Stimulated activated CD4-positive, alpha-beta T cell treated with anti-CD3 and anti-CD28 coated beads, Interleukin-2, amount 100 ng/mL, for 4 hours (primary cell): ENCODE results near the gene HIBCH.
A peak's percentile ranks its signal among the peaks of the same experiment; 100 is the strongest.
"Not testable (repeated sequence)": the region's sequence is repeated elsewhere in the genome, so short reads cannot be mapped to it uniquely, and the experiment has no call there.

Experiments
- DNase-seq: peaks from one replicate; pipeline ENCODE4 v3.0.0-alpha.2; 2020; ENCODE audit warnings: low read depth

Gene HIBCH

DNA sequence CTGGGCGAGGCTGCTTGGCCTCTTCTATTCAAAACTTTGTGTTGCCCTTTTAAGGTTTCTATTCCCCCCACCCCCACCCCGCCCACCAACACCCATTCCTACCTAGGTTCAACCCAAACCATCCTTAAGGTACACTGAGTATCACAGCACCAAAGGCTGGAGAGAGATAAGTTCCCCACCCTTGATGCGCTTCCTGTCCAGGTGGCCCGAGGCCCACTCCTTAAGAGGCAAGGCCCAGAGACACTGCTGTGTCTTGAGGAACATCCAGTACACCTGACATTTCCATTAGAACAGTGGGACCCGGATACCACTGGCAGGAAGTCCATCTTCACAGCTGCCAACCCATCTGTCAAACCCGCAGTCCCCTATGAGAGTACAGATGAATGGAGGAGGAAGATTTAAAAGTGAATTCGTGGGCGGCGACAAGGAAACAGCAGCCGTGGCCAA, 23.5 kb upstream of the HIBCH start:
- no peak for DNase-seq

DNA sequence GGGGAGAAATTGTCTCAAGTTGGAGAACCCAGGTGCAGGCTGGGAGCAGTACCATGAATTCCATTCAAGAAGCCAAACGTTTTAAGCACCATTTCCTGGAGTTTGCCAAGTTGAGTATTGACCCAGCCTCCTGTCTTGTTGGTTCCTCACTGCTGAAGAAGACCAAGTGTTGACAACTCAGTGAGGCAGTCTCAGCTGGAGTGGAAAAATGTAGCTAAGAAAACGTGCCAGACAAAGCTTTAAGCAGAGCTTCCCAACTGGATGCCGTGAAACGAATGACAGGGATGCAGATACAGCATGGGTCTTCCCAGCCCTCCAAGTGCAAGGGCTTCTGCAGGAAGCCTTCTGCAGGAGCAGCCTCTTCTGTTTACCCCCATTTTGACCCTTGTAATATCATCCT, 23.0 kb upstream of the HIBCH start:
- DNase-seq = no peak

DNA sequence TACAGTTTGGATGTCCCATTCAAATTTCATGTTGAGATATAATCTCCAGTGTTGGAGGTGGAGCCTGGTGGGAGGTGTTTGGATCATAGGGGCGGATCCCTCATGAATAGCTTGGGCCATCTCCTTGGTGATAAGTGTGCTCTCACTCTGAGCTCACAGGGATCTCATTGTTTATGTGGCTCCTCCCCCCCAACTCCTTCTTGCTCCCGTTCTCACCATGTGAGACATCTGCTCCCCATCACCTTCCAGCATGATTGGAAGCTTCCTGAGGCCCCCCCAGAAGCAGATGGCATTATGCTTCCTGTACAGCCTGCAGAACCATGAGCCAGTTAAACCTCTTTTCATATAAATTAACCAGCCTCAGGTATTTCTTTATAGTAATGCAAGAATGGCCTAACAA, 20.7 kb upstream of the HIBCH start:
- no peak for DNase-seq

DNA sequence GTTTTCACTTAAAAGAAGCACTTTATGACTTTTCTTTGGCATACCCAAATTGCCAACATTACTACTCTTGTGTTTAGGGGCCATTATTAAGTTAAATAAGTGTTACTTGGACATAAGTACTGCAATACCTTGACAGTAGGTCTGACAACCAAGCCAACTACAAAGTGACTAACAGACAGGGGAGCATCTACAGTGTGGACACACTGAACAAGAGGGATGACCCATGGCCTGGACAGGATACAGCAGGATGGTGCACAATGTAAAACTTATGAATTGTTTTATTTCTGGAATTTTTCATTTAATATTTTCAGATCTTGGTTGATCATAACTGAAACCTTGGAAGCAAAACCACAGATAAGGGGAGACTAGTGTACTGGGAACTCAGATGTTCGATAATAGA, 19.8 kb upstream of the HIBCH start:
- no peak for DNase-seq

DNA sequence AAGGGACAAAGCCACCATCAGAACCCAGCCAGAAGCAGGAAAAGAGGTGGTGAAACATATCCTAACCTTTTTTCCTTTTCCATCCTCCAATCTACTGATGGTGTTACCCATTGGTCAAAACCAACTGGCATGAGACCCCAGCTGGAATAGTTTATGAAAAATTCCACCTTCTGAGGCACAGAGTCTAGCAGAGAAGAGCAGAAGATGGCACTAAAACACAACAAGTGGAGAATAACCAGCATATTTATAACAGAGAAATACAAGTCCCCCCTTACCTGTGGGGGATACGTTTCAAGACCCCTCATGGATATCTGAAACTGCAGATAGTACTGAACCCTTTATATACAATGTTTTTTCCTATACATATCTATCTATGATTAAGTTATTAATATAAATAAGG, 18.8 kb upstream of the HIBCH start:
- DNase-seq = no peak

DNA sequence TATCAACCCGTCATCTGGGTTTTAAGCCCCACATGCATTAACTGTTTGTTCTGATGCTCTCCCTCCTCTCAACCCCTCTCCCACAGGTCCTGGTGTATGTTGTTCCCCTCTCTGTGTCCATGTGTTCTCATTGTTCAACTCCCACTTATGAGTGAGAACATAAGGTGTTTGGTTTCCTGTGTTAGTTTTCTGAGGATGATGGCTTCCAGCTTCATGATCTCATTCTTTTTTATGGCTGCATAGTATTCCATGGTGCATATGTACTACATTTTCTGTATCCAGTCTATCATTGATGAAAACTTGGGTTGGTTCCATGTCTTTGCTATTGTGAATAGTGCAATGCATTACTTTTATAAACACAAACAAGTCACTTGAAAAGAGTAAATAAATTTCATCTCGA, 16.8 kb upstream of the HIBCH start:
- no peak for DNase-seq

DNA sequence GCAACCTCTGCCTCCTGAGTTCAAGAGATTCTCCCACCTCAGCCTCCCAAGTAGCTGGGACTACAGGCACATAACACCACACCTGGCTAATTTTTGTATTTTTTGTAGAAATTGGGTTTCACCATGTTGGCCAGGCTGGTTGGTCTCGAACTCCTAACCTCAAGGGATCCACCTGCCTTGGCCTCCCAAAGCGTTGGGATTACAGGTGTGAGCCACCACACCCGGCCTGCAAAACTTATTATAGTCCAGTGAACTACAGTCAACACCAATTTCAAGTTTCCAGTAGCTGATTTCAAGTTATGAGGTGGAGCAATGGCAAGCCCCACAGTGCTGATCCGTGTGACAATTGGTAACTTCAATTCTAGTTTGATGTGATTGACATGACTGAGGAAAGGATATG, 16.0 kb upstream of the HIBCH start:
- DNase-seq = not testable (repeated sequence)

DNA sequence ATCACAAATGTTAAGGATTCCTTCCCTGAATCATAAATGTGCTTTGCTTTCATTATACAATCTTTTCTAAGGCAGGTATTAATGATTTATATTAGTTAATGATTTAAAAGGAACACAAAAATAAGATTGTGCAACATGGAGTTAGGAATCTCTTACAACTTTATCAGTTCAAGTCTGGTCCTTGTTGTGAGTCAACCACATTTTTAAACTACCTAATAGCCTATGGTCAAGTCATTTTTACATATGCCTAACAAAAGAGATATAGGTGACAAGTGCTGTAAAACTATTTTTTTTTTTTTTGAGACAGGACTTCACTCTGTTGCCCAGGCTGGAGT, 15.6 kb upstream of the HIBCH start:
- DNase-seq = no peak

DNA sequence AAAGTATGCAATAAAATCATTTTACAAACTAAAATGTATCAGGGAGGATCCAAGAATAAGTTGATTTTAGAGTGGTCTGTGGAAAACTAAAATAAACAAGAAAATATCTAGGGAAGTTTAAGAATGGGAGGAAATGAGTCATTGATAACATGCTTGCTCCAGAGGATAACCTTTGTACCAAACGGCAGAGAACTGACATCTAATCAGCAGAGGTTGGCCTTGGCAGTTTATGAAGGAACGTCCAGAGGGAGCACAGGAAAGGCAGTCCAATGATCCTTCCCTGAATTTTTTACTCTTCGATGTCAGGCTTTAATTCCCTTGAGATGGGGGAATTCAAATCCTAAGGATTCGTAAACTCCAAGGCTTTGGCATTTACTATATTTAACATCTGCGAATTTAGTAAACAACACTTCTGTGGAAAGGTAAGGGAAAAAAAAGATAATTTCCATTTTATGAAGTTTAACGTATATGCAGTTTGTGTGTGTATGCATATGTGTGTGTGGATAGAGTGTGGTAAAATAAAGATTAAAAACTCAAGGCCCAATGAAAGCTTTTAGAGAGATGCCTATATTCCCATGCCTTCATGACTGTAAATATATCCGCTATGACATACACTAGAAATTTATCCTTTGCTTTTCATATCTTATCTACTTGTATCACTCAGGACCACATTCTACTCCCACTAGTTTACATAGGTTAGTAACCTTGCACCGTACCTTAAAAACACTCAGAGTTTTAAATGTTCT, 15.0 kb upstream of the HIBCH start:
- DNase-seq = no peak

DNA sequence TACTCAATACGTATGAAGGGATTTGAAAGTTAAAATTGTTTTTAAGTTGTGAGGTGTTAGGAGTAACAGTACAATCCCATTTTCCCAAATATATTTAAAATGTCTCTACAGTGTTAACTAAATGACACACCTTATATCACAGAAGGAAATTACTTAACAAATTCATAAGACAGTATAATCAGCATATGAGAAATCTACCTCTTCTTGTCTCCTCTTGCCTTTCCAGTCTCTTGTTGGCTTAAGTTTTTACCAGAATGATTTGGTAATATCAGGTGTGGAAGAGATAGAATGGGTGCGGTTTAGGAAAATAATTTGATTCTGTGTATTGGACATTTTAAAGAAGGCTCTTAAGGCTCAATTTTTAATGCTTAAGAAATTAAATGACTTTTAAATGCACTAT, 14.3 kb upstream of the HIBCH start:
- no peak for DNase-seq

DNA sequence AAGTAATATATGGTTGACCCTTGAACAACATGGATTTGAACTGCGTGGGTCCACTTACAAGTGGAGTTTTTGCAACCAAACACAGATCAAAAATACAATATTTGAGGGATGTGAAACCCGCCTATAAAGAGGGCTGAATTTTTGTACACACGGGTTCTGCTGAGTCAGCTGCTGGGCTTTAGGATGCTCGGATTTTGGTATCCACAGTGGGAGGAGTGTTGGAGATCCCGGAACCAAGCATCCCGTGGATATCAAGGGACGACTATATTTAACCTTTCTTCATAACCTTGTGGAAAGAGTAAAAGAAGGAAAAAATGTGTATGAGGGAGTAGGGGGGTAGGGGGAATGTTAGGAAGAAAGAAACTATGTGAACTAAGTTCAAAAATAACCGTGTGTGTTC, 13.8 kb upstream of the HIBCH start:
- no peak for DNase-seq

DNA sequence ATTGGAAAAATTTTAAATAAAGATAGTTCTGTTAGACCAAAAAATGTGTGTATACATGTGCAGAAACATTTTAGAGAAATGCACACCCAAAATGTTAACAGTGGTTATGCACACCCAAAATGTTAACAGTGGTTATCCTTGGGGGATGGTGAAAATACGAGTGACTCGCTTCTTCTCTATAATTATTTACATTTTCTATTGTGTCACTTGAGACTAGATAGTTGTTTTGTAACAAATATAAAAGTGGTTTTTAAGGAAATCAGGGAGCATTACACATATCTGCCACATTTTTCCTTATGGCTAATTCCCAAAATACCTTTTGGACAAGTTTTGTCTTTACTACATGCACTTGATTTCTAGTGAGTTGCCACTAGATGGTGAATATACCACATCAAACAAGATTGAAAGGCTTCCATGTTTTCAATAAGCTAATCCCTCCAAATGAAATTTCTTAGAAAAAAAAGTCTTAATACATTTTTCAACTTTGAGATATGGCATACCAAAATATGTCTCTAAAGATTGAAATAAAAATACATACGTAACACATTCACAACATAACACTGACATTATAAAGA, 9.0 kb upstream of the HIBCH start:
- DNase-seq = no peak

DNA sequence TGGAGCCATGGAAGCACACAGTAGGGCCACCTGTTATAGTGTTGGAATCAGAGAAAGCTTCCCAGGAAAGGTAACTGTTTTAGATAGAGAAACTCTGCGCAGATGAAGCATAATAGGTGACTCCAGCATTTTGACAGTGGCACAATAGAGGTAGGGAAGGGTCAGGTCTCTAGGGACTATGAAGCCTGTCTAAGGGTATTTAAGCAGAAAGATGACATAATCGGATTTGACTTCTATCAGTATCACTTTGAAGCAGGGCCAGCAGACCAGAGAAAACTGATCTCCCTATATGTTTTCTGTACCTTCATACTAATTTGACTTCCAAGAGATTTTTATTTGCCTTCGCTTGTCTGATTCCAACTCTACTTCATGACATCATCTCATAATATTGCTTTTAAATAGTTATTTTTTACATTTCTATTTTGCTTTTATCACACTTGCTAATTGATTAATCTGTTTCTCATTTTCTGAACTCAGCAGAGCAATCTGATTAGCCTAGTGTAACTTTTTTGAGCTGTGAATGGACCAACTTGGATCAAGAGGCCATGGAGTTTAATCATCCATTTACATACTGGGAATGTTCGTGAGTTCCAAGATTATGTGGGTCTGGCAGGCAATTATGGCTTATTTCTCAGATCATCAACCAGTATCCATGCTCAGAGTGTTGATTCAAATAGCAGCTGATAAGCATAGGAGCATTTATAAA, 8.4 kb upstream of the HIBCH start:
- DNase-seq = no peak

DNA sequence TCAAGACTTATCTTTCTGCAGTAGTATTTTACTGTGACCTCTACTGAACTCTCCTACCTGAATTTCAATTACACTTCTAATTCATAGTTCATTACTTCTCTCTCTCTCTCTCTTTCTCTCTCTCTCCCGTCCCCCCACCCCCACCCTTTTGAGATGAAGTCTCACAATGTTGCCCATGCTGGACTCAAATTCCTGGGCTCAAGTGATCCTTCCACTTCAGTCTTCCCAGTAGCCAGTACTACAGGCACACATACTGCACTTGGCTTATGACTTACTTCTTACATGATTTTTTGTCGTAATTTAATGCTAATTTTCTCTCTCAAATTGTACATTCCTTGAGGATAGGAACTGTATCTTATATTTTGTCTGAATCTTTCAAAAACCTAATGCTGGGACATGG, 6.0 kb upstream of the HIBCH start:
- no peak for DNase-seq

DNA sequence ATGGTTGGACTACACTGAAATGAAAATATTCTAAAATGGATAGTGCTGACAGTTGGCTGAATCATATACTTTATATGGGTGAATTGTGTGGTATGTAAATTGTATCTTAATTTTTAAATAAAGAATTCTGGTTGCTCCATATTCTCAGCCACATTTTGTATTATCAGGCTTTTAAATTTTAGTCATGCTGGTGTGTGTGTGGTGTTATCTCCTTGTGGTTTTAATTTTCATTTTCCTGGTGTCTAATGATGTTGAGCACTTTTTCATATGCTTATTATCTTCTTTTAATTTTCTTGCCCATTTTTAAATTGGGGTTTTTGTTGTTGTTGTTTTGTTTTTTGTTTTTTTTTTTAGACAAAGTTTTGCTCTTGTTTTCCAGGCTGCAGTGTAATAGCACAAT, 3.8 kb upstream of the HIBCH start:
- no peak for DNase-seq

DNA sequence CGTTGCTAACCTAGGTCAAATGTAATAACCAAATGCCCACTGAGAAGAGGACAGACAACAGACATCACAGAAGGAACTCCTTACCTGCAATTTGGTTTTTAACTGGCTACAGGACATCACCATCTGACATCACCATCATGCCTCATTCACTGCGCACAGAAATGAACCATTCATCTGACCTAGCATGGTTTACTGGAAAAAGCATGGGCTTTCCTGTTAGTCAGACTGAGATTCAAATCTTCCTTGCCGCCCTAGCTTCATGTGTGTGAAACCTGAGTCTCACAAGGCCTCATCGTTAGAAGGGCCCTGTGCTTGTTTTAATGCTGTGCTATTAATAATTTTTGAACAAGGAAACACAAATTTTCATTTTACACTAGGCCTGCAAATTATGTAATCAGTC, 1.1 kb upstream of the HIBCH start:
- peak; percentile 20 for DNase-seq

DNA sequence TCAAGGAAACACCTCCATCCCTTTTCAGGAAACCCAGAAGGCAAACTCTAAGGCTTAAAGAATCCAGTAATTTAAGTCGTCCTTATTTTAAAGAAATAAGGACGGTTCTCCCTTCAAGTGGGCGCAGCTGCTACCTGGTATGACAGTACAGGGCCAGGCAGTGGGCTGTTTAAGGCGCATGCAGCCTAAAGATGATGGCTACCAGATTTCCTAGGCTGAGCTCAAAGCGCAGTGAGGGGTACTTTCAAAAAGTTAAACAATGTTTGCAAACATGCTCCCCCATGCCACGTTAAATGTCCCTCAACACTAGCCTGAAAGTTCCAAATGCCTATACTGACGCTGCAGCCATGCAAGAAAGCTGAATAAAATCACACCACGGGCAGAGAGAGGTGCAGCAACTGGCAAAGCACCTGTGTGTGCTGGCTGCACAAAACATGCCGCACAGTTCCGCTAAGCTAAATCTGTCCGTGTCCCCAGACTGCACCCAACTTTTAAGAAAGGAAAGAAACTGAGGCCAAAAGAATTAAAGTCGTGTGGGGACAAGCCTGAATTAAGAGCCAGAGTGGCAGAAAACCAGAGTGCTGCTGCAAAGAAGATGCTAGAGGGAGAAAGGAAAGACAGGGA, 583 bp downstream of the HIBCH start:
- peak; percentile 2 for DNase-seq

DNA sequence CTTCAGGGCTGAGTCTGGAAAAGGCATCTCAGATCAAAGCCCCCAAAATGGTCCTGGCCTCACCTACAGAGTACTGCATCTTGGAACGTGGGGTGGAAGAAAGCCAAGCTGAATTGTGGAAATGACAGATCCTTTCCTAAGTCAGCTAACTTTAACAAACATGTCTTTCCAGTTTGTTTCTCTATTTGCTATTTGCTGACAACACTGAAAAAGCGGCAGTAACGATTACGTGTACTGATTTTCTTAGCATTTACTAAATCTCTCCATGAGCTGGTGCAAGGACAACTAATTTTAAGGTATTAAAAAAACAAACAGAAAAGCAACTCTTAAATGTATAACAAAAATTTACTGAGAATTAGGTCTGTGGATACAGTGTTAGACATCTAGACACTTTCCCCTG, 1.1 kb downstream of the HIBCH start:
- DNase-seq = no peak

DNA sequence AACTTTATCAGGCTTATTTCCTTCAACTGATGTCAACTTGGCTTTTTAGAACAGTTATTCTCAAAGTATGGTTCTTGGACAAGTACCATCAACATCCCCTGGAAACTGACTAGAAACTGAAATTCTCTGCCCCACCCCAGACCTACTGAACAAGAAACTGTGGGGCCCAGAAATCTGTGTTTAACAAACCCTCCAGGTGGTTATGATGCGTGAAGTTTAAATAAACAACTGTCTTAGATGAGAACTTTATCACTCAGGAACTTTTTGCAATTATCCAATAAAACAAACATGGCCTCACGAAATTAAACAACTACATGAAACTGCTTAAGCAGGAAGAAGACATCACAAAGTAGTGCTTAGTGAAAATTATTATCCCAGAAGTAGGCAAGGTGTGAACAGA, 4.4 kb downstream of the HIBCH start:
- no peak for DNase-seq

DNA sequence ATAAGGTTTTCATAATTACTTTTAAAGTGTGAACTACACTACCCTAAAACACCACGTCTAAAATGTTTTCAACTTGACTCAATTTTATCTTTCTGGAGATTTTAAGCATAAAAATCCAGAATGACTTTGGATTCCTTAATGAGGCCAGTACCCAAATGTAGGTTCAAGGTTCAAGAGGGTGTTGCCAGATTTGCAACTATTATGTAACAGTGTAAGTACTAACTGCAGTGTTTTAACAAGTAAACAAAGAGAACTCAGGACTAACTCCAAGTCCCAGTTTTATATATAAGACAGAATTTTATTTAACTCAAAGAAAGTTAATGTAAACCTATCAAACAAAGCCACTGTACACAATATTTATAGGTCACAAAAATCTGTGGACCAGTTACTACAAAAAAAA, 5.7 kb downstream of the HIBCH start:
- no peak for DNase-seq

DNA sequence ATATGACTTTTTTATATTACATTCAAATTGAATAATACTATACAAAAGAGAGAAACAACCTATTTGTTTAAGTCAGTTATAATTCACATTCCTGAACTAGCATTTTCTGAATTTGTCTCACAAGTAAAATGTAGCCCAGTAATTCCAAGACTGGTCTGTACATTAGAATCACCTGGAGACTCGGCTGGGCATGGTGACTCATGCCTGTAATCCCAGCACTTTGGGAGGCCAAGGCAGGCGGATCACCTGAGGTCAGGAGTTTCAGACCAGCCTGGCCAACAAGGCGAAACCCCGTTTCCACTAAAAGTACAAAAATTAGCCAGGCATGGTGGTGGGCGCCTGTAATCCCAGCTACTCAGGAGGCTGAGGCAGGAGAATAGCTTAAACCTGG, 7.0 kb downstream of the HIBCH start:
- DNase-seq = not testable (repeated sequence)

DNA sequence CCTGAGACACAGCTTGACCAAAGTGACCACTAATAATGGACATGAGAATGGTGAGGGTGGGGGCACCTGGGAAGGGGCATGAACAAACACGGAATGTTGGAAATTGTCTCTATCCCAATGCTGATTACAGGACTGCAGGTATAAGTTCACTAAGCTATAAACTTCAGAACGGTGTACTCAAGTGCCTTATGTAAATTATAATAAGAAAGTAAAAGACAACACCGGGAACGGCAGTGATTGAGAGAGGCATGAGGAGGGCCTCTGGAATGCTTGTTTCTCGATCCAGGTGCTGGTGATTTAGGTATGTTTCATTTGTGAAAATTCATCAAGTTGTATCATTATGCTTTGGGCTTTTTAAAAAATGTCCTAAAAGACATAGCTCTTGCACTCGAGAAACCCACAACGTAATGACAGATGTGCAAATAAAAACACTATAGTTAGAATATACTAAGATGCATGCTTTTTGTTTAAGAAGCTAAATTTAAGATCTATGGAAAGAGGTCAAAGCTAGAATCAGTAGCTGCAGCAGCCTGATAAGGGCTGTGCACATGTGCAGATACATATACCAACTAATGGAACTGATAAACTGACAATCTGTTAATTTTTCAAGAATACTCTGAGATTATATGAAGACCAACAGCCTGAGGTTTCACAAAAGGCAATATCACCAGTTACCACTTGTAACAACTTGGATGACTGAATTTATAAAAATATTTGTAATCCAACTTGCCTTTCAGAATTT, 7.6 kb downstream of the HIBCH start:
- DNase-seq = no peak

DNA sequence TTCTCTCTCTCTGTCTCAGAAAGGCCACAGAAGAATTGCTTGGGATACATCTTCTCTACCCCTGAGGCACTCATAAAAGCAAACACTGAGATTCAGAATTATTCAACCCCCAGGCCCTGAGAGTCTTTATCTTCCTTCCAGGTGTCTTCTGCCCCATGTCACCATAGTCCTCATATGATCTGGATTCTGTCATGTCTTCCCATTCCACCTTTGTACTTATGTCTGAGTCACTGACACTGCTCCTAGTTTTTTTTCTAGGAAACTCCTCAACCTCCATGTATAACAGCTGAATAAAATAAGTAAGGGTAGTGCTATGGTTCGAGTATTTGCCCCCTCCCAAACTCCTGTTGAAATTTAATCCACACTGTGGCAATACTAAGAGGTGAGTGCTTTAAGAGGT, 11.6 kb downstream of the HIBCH start:
- no peak for DNase-seq
